ENCODE measurements around the gene PDK2.

The PDK2 gene

DNA sequence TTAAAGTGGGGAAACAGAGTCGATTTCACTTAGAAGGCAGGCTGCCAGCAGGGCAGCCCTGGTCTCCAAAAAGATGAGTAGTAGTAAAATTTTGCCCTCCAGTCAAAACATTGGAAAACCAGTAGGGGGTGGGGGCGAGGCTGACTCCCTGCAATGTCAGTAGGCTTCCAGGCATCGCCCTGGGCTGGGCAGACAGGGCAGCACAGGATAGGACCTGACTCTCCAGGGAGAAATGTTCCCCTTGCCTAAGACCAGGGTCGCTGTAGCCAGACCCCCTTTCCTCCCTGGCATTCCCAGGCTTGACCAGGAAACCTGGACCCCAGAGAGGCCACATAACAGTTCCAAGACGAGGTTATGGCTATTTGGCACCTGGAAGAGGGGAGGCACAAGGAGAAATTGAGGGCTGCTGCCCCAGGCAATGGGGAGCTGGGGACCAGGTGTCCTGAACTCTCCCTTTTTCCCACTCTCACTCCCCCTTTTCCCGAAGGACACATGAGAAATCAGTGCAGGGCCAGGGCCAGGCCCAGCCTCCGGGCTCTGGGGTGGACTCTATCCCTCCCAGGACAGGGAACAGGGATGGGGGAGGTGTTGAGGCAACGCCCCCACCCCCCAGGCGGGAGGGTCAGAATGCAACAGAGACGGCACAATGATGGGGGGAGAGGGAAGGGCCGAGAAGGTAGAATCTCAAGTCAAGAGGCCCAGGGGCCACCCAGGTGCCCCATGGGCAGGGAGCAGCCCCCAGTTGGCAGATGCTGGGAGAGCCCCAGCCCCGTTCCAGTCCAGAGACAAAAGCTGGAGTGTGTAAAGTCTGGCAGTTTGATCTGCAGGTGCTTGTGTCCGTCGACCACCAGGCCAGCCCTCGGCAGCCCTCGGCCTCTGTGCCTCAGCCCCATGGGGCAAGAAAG lies 39.3 kb downstream of the PDK2 start:
- Histone ChIP-seq H3K4me2 (ENCODE audit: low read depth, low read length) (no peak overlapping the region), H2AFZ (ENCODE audit: low read length) (no peak overlapping the region), H3K36me3 (replicated peaks; ENCODE audit: insufficient read depth, low read length) (peaks cover 11% of the 10 kb centered on the region), H3K9me2 (replicated peaks; ENCODE audit: insufficient read depth, low read length) (no peaks in the 10 kb centered on the region), H3F3A (ENCODE audit: insufficient read depth, low read length) (peaks cover 11% of the 10 kb centered on the region; the same call in 1 of the 2 replicates), H3K9me3 (replicated peaks; ENCODE audit: insufficient read depth, low read length) (no peaks in the 10 kb centered on the region), H3K4me3 (ENCODE audit: low read length) (no peak overlapping the region), H3K79me2 (ENCODE audit: low read length) (peaks cover 13% of the 10 kb centered on the region), H3K27me3 (replicated peaks; ENCODE audit: insufficient read depth, low read length) (peaks cover 1% of the 10 kb centered on the region; the same call in 1 of the 2 replicates), H4K20me1 (ENCODE audit: insufficient read depth, low read length) (no peaks in the 10 kb centered on the region), H3K9ac (ENCODE audit: low read length) (no peak overlapping the region), H3K4me1 (ENCODE audit: low read length) (no peaks in the 10 kb centered on the region), H3K27ac (ENCODE audit: low read length) (no peak overlapping the region)
- TF ChIP-seq, protein P1, sequence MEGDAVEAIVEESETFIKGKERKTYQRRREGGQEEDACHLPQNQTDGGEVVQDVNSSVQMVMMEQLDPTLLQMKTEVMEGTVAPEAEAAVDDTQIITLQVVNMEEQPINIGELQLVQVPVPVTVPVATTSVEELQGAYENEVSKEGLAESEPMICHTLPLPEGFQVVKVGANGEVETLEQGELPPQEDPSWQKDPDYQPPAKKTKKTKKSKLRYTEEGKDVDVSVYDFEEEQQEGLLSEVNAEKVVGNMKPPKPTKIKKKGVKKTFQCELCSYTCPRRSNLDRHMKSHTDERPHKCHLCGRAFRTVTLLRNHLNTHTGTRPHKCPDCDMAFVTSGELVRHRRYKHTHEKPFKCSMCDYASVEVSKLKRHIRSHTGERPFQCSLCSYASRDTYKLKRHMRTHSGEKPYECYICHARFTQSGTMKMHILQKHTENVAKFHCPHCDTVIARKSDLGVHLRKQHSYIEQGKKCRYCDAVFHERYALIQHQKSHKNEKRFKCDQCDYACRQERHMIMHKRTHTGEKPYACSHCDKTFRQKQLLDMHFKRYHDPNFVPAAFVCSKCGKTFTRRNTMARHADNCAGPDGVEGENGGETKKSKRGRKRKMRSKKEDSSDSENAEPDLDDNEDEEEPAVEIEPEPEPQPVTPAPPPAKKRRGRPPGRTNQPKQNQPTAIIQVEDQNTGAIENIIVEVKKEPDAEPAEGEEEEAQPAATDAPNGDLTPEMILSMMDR (IDR thresholded peaks at IDR 0.05; ENCODE audit: low read length) = no peak
- no peak for TF ChIP-seq EZH2phosphoT487 (IDR thresholded peaks at IDR 0.05; ENCODE audit: low read length)
- DNase-seq = no peak

DNA sequence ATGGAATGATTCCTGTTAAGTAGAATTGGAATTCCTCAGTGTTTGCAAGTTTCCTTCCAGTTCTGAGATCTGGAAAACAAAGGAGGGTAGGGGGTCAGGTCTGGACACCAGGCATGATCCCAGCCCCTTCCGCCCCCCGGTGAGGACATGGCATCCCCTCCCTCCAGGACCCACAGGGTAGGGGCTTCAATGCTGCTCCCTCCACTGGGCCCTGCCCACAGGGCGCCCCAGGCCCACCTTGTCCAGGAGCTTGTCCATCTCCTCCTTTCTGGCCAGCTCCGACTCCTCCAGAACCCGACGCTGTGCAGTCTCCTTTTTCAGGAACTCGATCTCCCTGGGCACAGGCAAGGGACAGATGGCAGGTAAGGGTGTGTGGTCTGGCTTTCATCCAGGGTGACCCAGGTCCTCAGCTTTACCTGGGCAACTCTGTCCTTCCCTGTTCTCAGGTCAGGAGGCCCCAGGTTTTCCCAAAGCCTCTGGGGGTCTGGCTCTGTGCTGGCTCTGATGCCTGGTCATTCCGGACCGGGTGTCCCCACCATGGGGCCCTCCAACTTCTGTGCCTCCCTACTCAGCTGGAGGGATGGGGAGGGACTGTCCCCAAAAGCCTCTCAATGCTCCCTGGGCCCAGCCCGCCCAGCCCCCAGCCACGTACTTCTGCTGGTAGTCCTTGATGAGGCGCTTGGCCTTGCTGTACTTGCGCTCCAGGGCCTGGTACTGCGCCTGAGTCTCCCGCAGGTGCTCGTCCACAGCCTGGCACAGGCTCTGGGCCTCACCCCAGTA lies 40.4 kb downstream of the PDK2 start:
- peaks cover 11% of the 10 kb centered on the region for H3K36me3 ChIP-seq (replicated peaks; ENCODE audit: insufficient read depth, low read length)
- no peak overlapping the region for H3K4me3 ChIP-seq (ENCODE audit: low read length)
- no peaks in the 10 kb centered on the region for H3K27me3 ChIP-seq (replicated peaks; ENCODE audit: insufficient read depth, low read length)
- no peaks in the 10 kb centered on the region for H3K9me2 ChIP-seq (replicated peaks; ENCODE audit: insufficient read depth, low read length)
- DNase-seq = no peak
- H3K9ac ChIP-seq (ENCODE audit: low read length) = no peak overlapping the region
- TF ChIP-seq EZH2phosphoT487 (IDR thresholded peaks at IDR 0.05; ENCODE audit: low read length) (no peak), EZH2 (optimal IDR thresholded peaks at IDR 0.05; ENCODE audit: low read depth, low read length) (no peak)
- TF ChIP-seq, protein P1 (IDR thresholded peaks at IDR 0.05; ENCODE audit: low read length) = no peak
- H3F3A ChIP-seq (ENCODE audit: insufficient read depth, low read length) = peaks cover 15% of the 10 kb centered on the region; the same call in 1 of the 2 replicates
- H4K20me1 ChIP-seq (ENCODE audit: insufficient read depth, low read length) = no peaks in the 10 kb centered on the region
- no peak overlapping the region for H3K4me2 ChIP-seq (ENCODE audit: low read depth, low read length)
- no peak overlapping the region for H2AFZ ChIP-seq (ENCODE audit: low read length)
- H3K4me1 ChIP-seq (ENCODE audit: low read length) = no peaks in the 10 kb centered on the region
- H3K27ac ChIP-seq (ENCODE audit: low read length) = no peak overlapping the region
- H3K9me3 ChIP-seq (replicated peaks; ENCODE audit: insufficient read depth, low read length) = no peaks in the 10 kb centered on the region
- peaks cover 17% of the 10 kb centered on the region for H3K79me2 ChIP-seq (ENCODE audit: low read length)

DNA sequence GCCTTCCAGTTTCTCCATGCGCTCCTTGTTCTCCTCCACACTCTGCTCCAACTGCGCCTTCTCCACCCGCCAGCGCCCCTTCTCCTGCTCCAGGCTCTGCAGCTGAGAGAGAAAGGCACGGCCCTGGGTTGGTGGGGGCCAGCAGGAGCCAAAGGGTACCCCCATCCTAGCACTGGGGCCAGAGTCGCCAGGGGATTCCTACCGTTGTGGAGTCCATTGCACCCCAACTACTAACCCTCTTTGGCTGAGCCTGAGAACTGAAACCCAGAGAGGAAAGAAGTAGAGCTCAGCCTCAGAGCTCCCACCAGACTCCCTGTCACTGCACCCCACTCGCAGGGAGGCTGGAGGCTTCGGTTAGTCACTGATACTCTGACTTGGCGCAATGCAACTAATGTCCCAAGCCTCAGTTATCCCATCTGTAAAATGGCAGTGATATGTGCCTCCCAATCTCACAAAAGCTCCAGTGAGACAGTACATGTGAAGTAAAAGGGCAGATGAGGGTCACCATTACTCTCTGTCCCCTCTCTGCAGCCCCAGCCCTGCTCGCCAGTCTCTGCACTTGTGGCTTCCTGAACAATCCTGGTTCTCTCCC lies 41.0 kb downstream of the PDK2 start:
- Histone ChIP-seq H3K9me2 (replicated peaks; ENCODE audit: insufficient read depth, low read length) (no peaks in the 10 kb centered on the region), H3K4me3 (ENCODE audit: low read length) (no peak overlapping the region), H3K27me3 (replicated peaks; ENCODE audit: insufficient read depth, low read length) (no peaks in the 10 kb centered on the region), H3K4me1 (ENCODE audit: low read length) (no peaks in the 10 kb centered on the region), H3K9ac (ENCODE audit: low read length) (no peak overlapping the region), H2AFZ (ENCODE audit: low read length) (no peak overlapping the region), H3K4me2 (ENCODE audit: low read depth, low read length) (no peak overlapping the region), H3K36me3 (replicated peaks; ENCODE audit: insufficient read depth, low read length) (peaks cover 11% of the 10 kb centered on the region), H4K20me1 (ENCODE audit: insufficient read depth, low read length) (no peaks in the 10 kb centered on the region), H3F3A (ENCODE audit: insufficient read depth, low read length) (peaks cover 11% of the 10 kb centered on the region; the same call in 1 of the 2 replicates), H3K27ac (ENCODE audit: low read length) (no peak overlapping the region), H3K9me3 (replicated peaks; ENCODE audit: insufficient read depth, low read length) (no peaks in the 10 kb centered on the region), H3K79me2 (ENCODE audit: low read length) (peaks cover 17% of the 10 kb centered on the region)
- DNase-seq = no peak
- TF ChIP-seq, protein P1 (IDR thresholded peaks at IDR 0.05; ENCODE audit: low read length) = no peak
- TF ChIP-seq EZH2 (optimal IDR thresholded peaks at IDR 0.05; ENCODE audit: low read depth, low read length) = no peak
- TF ChIP-seq EZH2phosphoT487 (IDR thresholded peaks at IDR 0.05; ENCODE audit: low read length) = no peak
